Endothelial cell of umbilical vein (primary cell): ENCODE measurements around the gene PCYT1B. TPM values are rescaled to one million over a fixed set of nuclear protein-coding genes. Genes with fewer than 3 reads are reported as not detected.

Source experiments
- BruUV-seq: library from RNA; stranded (reverse); fragments of 400-500 nt; replicated peaks from 2 replicates; lab custom pipeline; 2021; lab: Mats Ljungman, UMichigan
- CTCF ChIA-PET: fragments of 300-600, 350-600 bp; sonication (Branson Sonifier 250); formaldehyde crosslinking; loops from one replicate; lab custom pipeline; 2021; ENCODE audit warnings: antibody characterized with exemption, inconsistent platforms; lab: Charles Lee
- POLR2A ChIA-PET: fragments of 300-600, 350-600 bp; sonication (Branson Sonifier 250); formaldehyde crosslinking; loops from one replicate; lab custom pipeline; 2021; ENCODE audit warnings: antibody characterized with exemption, inconsistent platforms; lab: Charles Lee
- DNase-seq: peaks from one replicate; pipeline ENCODE4 v3.0.0-alpha.2; 2011; ENCODE audit warnings: low read depth, low spot score
- FAIRE-seq: peaks from 2 replicates; lab custom pipeline; 2011; peaks lifted over from hg19 to GRCh38; lab: Jason Lieb, UNC
- H2AFZ ChIP-seq: 2 replicates; pipeline ENCODE4 v1.6.0; 2012; ENCODE audit warnings: low read depth, low read length, control low read depth, inconsistent platforms
- H3K27ac ChIP-seq: 2 replicates; pipeline ENCODE4 v1.5.1; 2011; ENCODE audit warnings: low read depth, mild to moderate bottlenecking, control low read depth, low read length, moderate library complexity; ENCODE audit not compliant: insufficient read depth
- H3K27me3 ChIP-seq, 2 experiments: 2 replicates each; pipeline versions ENCODE4 v1.6.0 to v1.6.1; 2011; ENCODE audit warnings: low read length in 2 of 2, mixed read lengths in 1 of 2; ENCODE audit not compliant: control insufficient read depth in 2 of 2, insufficient read depth in 2 of 2
- H3K36me3 ChIP-seq, 2 experiments: 2 replicates in 1 of 2; 3 replicates in 1 of 2; pipeline ENCODE4 v1.5.1; 2011; ENCODE audit warnings: low read length in 2 of 2, mild to moderate bottlenecking in 1 of 2, moderate library complexity in 1 of 2; ENCODE audit not compliant: control insufficient read depth in 2 of 2, insufficient read depth in 2 of 2; ENCODE audit errors: extremely low read depth in 1 of 2
- H3K4me1 ChIP-seq: 3 replicates; pipeline ENCODE4 v1.5.1; 2011; ENCODE audit warnings: mild to moderate bottlenecking, low read length; ENCODE audit not compliant: control insufficient read depth, insufficient read depth; ENCODE audit errors: extremely low read depth
- H3K4me2 ChIP-seq: 2 replicates; pipeline ENCODE4 v1.6.1; 2011; ENCODE audit warnings: low read length, control low read depth, mixed read lengths; ENCODE audit not compliant: insufficient read depth
- H3K4me3 ChIP-seq, 3 experiments: fragments of 200-600 bp in 1 of 3; sonication (generic), shearing (Covaris generic) in 1 of 3; replicated peaks in 1 of 3; 2 replicates each; pipeline ENCODE4 v1.5.1; 2011 to 2016; ENCODE audit warnings: control low read depth in 3 of 3, low read length in 3 of 3, mild to moderate bottlenecking in 2 of 3, inconsistent platforms in 1 of 3, low read depth in 1 of 3, moderate library complexity in 1 of 3; ENCODE audit not compliant: insufficient read depth in 1 of 3
- H3K79me2 ChIP-seq: 2 replicates; pipeline ENCODE4 v1.6.0; 2012; ENCODE audit warnings: low read length, inconsistent platforms; ENCODE audit not compliant: control insufficient read depth, insufficient read depth
- H3K9ac ChIP-seq: replicated peaks from 2 replicates; pipeline ENCODE3; 2011; ENCODE audit warnings: low read length, control low read depth; ENCODE audit not compliant: insufficient read depth; ENCODE audit errors: extremely low read depth
- H3K9me1 ChIP-seq: replicated peaks from 3 replicates; pipeline ENCODE4 v1.6.0; 2011; ENCODE audit warnings: mild to moderate bottlenecking, low read length; ENCODE audit not compliant: control insufficient read depth, insufficient read depth; ENCODE audit errors: extremely low read depth
- H3K9me3 ChIP-seq: replicated peaks from 2 replicates; pipeline ENCODE4 v1.5.1; 2012; ENCODE audit warnings: low read length, inconsistent platforms; ENCODE audit not compliant: control insufficient read depth, insufficient read depth
- H4K20me1 ChIP-seq: replicated peaks from 2 replicates; pipeline ENCODE3; 2011; ENCODE audit warnings: mild to moderate bottlenecking, low read length; ENCODE audit not compliant: control insufficient read depth, insufficient read depth; ENCODE audit errors: extremely low read depth
- CTCF ChIP-seq, 2 donors: IDR thresholded peaks; 1 replicate in 1 of 2; 2 replicates in 1 of 2; pipeline ENCODE4 v1.5.1; 2011; ENCODE audit warnings: low read length in 2 of 2, mild to moderate bottlenecking in 2 of 2, moderate library complexity in 2 of 2, control low read depth in 1 of 2, inconsistent platforms in 1 of 2, low read depth in 1 of 2; ENCODE audit not compliant: insufficient read depth in 1 of 2; ENCODE audit errors: extremely low read depth in 1 of 2
- EZH2 ChIP-seq: IDR thresholded peaks from 2 replicates; pipeline ENCODE4 v1.6.1; 2012; ENCODE audit warnings: borderline replicate concordance, low read depth, mild to moderate bottlenecking, moderate library complexity, low read length, inconsistent platforms; ENCODE audit not compliant: severe bottlenecking
- FOS ChIP-seq: IDR thresholded peaks from 2 replicates; pipeline ENCODE4 v1.6.1; 2011; ENCODE audit warnings: mild to moderate bottlenecking, low read length, moderate library complexity, borderline replicate concordance; ENCODE audit not compliant: insufficient read depth
- GATA2 ChIP-seq: IDR thresholded peaks from 2 replicates; pipeline ENCODE4 v1.7.0; 2011; ENCODE audit warnings: low read depth, mild to moderate bottlenecking, moderate library complexity, mixed read lengths, low read length; ENCODE audit not compliant: insufficient read length, insufficient read depth
- JUN ChIP-seq: IDR thresholded peaks from 2 replicates; pipeline ENCODE4 v1.6.1; 2011; ENCODE audit warnings: borderline replicate concordance, low read depth; ENCODE audit not compliant: insufficient read length, insufficient read depth
- MAX ChIP-seq: IDR thresholded peaks from 2 replicates; pipeline ENCODE4 v1.6.1; 2011; ENCODE audit not compliant: insufficient read depth, insufficient read length
- MYC ChIP-seq: IDR thresholded peaks from one replicate; pipeline ENCODE4 v1.6.1; 2011; ENCODE audit warnings: mild to moderate bottlenecking, low read depth, low read length
- POLR2A ChIP-seq: IDR thresholded peaks from 2 replicates; pipeline ENCODE4 v1.6.1; 2012; ENCODE audit warnings: low read depth, mild to moderate bottlenecking, control low read depth, low read length
- POLR2AphosphoS5 ChIP-seq: IDR thresholded peaks from 2 replicates; pipeline ENCODE4 v1.6.1; 2012; ENCODE audit warnings: low read depth, mild to moderate bottlenecking, control low read depth, low read length, moderate library complexity; ENCODE audit not compliant: insufficient read depth
- dilution Hi-C: fragments of 300-500 bp; cut with MboI; formaldehyde crosslinking; loops from one replicate; pipeline ENCODE4 v1.15.0; 2019; ENCODE audit warnings: low sequenced_read_pairs; ENCODE audit not compliant: extremely low pct_ligation_motif_present
- intact Hi-C: fragments of 100-400 bp; cut with micrococcal nuclease; formaldehyde crosslinking; loops from one replicate; pipeline ENCODE4 v1.10.0; 2022
- polyA plus RNA-seq, 4 experiments: library from polyadenylated mRNA; depleted of rRNA in 3 of 4; stranded (reverse) in 3 of 4; unstranded in 1 of 4; fragments of >200 nt; gene quantifications; 2 replicates each; pipeline versions ENCODE4 v1.2.1 to v1.2.3, GENCODE V29; 2011 to 2012; ENCODE audit warnings: missing spikeins in 1 of 4
- total RNA-seq: library from RNA; stranded (reverse); gene quantifications from 2 replicates; pipeline ENCODE4 v1.2.3, GENCODE V29; 2021

Gene PCYT1B
- total and polyA plus RNA-seq, 2 donors (not counting 3 experiments of a cell fraction or from before 2014, with no cell fraction given) = 0.33 to 1.3 TPM

GRCh38 chrX:24603191-24603590 lies 44.0 kb downstream of the PCYT1B start:
- CTCF ChIA-PET = no interaction called here
- Histone ChIP-seq H3K9me3 (no peaks in the 10 kb centered on the region), H3K79me2 (no peaks in the 10 kb centered on the region), H3K27me3 (peaks cover 0 to 1% of the 10 kb centered on the region in 2 experiments), H3K9ac (no peak overlapping the region), H3K27ac (no peak overlapping the region), H3K4me3 (no peak overlapping the region), H3K4me1 (no peaks in the 10 kb centered on the region), H3K4me2 (no peak overlapping the region), H4K20me1 (no peaks in the 10 kb centered on the region), H3K9me1 (no peaks in the 10 kb centered on the region), H2AFZ (no peak overlapping the region), H3K36me3 (no peaks in the 10 kb centered on the region)
- TF ChIP-seq FOS (no peak), EZH2 (no peak), POLR2A (no peak), POLR2AphosphoS5 (no peak), CTCF (IDR thresholded peaks at IDR 0.05; ENCODE audit: extremely low read depth in 1 of 2, insufficient read depth in 1 of 2, low read depth in 1 of 2, low read length in 2 of 2) (no peak), GATA2 (no peak), MYC (no peak), MAX (no peak), JUN (no peak)
- no peak for FAIRE-seq
- dilution Hi-C loops = no loop called here
- POLR2A ChIA-PET = no interaction called here
- no TSS peak for BruUV-seq
- intact Hi-C loops = no loop called here
- DNase-seq = no peak
